Ishikawa (cell line): ENCODE measurements around the gene PTAFR.

Experiments used
- CEBPB ChIP-seq: IDR thresholded peaks from 2 replicates; pipeline ENCODE4 v1.6.1; 2012
- CREB1 ChIP-seq: IDR thresholded peaks from 2 replicates; pipeline ENCODE4 v1.6.1; 2012; ENCODE audit warnings: low read depth
- EGR1 ChIP-seq: IDR thresholded peaks from 2 replicates; pipeline ENCODE4 v1.6.1; 2012
- EP300 ChIP-seq: IDR thresholded peaks from 2 replicates; pipeline ENCODE4 v1.6.1; 2012; ENCODE audit warnings: borderline replicate concordance
- FOXM1 ChIP-seq: IDR thresholded peaks from 2 replicates; pipeline ENCODE4 v1.6.1; 2012; ENCODE audit warnings: low read depth, borderline replicate concordance
- MAX ChIP-seq: IDR thresholded peaks from 2 replicates; pipeline ENCODE4 v1.6.1; 2012
- NFIC ChIP-seq: IDR thresholded peaks from 2 replicates; pipeline ENCODE4 v1.6.1; 2012
- RAD21 ChIP-seq: IDR thresholded peaks from 2 replicates; pipeline ENCODE4 v1.6.1; 2012; ENCODE audit warnings: low read depth
- TAF1 ChIP-seq: IDR thresholded peaks from 2 replicates; pipeline ENCODE4 v1.6.1; 2012; ENCODE audit warnings: low read depth, mild to moderate bottlenecking
- TCF12 ChIP-seq: IDR thresholded peaks from 2 replicates; pipeline ENCODE4 v1.6.1; 2012; ENCODE audit warnings: low read depth
- TEAD4 ChIP-seq: IDR thresholded peaks from 2 replicates; pipeline ENCODE4 v1.6.1; 2012
- USF1 ChIP-seq: IDR thresholded peaks from 2 replicates; pipeline ENCODE4 v1.6.1; 2012
- YY1 ChIP-seq: IDR thresholded peaks from 2 replicates; pipeline ENCODE4 v1.6.1; 2012; ENCODE audit warnings: low read depth
- ZBTB7A ChIP-seq: IDR thresholded peaks from 2 replicates; pipeline ENCODE4 v1.6.1; 2012; ENCODE audit warnings: low read depth
- TF ChIP-seq, protein P1 (sequence below): IDR thresholded peaks from 2 replicates; pipeline ENCODE4 v1.6.1; 2012; ENCODE audit warnings: low read depth, mild to moderate bottlenecking

Gene PTAFR

DNA sequence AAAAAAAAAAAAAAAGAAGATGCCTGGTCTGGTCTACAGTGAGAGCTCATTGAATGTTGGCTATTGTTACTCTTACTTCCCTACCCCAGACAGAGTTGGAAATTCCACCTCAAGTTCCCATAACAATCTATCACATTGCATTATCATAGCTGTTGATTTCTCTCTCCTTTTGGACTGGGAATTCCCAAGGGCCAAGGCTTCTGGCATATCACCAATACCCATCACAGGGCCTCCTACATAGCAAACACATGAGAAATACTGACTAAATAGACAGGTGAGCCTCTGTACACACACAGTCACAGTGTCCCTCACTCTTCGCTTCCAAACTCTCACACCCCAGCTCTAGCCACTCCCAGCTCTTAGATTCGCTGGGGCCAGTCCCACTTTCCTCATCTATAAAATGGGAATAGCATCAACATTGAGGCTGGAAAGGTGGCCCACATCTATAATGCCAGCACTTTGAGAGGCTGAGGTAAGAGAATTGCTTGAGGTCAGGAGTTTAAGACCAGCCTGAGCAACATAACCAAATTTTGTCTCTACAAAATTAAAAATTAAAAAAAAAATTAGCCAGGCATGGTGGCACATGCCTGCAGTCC is 6.4 kb downstream of the PTAFR start:
- TF ChIP-seq CEBPB (no peak), TEAD4 (no peak), USF1 (no peak), ZBTB7A (no peak), TAF1 (no peak), NFIC (no peak), CREB1 (no peak), EP300 (no peak), RAD21 (no peak), YY1 (no peak), EGR1 (no peak), MAX (no peak), TCF12 (no peak), FOXM1 (no peak)
- TF ChIP-seq, protein P1, sequence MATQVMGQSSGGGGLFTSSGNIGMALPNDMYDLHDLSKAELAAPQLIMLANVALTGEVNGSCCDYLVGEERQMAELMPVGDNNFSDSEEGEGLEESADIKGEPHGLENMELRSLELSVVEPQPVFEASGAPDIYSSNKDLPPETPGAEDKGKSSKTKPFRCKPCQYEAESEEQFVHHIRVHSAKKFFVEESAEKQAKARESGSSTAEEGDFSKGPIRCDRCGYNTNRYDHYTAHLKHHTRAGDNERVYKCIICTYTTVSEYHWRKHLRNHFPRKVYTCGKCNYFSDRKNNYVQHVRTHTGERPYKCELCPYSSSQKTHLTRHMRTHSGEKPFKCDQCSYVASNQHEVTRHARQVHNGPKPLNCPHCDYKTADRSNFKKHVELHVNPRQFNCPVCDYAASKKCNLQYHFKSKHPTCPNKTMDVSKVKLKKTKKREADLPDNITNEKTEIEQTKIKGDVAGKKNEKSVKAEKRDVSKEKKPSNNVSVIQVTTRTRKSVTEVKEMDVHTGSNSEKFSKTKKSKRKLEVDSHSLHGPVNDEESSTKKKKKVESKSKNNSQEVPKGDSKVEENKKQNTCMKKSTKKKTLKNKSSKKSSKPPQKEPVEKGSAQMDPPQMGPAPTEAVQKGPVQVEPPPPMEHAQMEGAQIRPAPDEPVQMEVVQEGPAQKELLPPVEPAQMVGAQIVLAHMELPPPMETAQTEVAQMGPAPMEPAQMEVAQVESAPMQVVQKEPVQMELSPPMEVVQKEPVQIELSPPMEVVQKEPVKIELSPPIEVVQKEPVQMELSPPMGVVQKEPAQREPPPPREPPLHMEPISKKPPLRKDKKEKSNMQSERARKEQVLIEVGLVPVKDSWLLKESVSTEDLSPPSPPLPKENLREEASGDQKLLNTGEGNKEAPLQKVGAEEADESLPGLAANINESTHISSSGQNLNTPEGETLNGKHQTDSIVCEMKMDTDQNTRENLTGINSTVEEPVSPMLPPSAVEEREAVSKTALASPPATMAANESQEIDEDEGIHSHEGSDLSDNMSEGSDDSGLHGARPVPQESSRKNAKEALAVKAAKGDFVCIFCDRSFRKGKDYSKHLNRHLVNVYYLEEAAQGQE = no peak

GRCh38 chr1:28163496-28164161 is 12.9 kb downstream of the PTAFR start:
- TF ChIP-seq EGR1 (no peak), USF1 (no peak), TAF1 (no peak), ZBTB7A (no peak), YY1 (no peak), FOXM1 (no peak), NFIC (no peak), CREB1 (no peak)

- TF ChIP-seq EGR1 (no peak), USF1 (no peak)
Observed at GRCh38 chr1:28162151-28162550, 14.3 kb downstream of the PTAFR start.

GRCh38 chr1:28161751-28162150 is 14.7 kb downstream of the PTAFR start:
- TF ChIP-seq, protein P1 = no peak
- TF ChIP-seq USF1 = no peak
- no peak for TF ChIP-seq CREB1

DNA sequence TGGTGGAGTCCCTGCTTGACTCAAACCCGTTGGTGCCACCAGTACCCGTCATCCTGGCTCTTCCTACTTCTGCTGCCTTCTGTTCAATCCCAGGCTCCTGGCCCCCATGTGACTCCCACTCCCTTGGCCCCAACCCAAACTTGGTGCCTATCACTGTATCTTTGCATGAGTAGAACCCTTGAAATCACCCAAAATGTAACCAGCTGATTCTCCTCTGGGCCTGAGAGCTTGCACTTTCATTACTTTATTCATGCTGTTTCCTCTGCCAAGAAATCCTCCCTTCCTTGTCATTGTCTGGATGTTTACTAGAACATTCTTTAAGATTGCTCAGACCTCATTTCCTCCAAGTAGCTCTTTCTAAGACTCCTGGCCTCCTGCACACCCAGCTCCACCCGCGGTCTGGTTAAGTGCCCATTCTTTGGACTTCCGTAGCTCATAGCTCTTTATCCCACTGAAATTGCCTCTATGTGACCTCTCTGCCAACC is 15.7 kb downstream of the PTAFR start:
- no peak for TF ChIP-seq USF1
- TF ChIP-seq NFIC = no peak
- no peak for TF ChIP-seq TCF12
- TF ChIP-seq RAD21 = no peak

- TF ChIP-seq NFIC (no peak), YY1 (no peak), CREB1 (no peak), TCF12 (no peak), TEAD4 (no peak), EP300 (no peak), USF1 (no peak), EGR1 (no peak), ZBTB7A (no peak), TAF1 (no peak), FOXM1 (no peak), MAX (no peak), CEBPB (no peak), RAD21 (no peak)
- TF ChIP-seq, protein P1 = no peak
Observed at GRCh38 chr1:28159680-28160079, 16.8 kb downstream of the PTAFR start.
